ENCODE measurements around the gene RNF220.

Gene RNF220

DNA sequence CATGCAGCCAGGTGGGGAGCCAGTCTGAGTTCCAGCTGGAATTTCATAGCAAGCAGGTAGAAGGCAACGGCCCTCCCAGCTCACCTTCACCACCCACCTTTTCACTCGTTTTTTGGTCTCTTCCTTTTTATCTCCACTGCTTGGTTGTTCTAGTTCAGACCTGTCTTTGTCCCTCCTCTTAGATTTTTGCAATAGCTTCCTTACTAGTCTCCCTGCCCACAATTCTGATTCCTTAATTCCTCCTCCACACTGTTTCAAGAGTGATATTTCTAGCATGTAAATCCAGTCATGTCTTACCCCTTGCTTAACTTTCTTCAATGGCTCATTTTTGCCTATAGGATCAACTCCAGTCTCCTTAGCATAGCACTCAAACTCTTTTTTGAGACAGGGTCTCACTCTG, 149.7 kb downstream of the RNF220 start:
- DNase-seq, result peak in 1 of 2 donors; percentile 7

GRCh38 chr1:44557778-44558177, 152.7 kb downstream of the RNF220 start:
- DNase-seq, result no peak

GRCh38 chr1:44558883-44559282, 153.8 kb downstream of the RNF220 start:
- DNase-seq, result no peak

- no peak for DNase-seq
These were observed 154.3 kb downstream of the RNF220 start for GRCh38 chr1:44559330-44559729.

DNA sequence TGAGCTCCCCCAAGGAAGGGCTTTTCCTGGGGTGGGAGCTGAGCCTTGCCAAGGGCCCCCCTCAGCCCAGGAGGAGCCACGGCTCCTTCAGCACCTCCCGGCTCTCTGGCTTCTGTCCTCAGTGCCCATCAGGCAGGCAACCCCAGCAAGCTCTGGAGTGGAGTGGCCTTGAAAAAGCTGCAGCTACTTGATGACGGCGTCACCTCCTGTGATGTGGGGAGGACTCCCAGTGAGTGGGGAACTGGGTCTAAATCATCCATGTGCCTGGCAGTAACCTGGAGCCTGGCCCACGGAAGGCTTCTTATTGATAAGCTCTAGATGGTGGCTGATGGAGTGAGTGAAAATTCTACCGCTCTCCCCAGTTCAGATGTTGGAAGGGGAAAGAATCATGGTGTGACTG, 154.9 kb downstream of the RNF220 start:
- DNase-seq, result no peak

- DNase-seq, result peak; percentile 6 to 31
These were observed 155.6 kb downstream of the RNF220 start for GRCh38 chr1:44560696-44561095.

- no peak for DNase-seq
These were observed 160.2 kb downstream of the RNF220 start for GRCh38 chr1:44565259-44565750.

- DNase-seq, result no peak
These were observed 160.8 kb downstream of the RNF220 start for GRCh38 chr1:44565833-44566232.

GRCh38 chr1:44566281-44567046, 161.4 kb downstream of the RNF220 start:
- no peak for DNase-seq

DNA sequence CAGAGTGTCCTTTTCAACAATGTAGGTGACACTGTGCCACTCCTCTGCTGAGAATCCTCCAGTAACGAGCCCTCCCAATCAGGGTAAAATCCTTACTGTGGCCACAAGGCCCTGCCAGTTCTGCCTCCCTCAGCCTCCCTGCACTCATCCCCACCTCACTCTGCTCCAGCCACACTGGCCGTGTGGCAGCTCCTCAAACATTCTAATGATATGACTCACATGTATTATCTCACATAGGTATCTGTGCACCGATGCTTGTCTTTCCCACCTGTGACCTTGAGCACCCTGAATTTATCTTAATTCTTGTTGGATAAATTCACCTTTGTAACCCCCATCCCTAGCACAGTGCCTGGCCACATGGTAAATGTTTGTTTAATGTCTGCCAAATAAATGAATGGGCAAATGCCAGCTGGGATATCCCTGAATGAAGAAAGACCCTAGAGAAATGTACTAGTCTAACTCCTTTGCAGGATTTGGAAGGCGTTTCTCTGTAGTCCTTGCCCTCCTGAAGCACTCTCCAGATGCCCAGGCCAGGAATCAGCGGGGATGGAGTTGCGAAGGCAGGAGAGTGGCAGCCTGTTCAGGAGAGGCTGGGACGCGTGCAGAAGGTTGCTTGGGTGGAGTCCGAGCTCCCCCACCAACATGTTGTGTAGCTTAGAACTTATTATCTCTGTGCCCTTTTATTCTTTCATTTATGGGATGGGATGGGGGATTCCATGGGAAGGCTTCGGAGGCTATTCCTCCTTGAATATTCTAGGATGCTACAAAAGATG, 163.3 kb downstream of the RNF220 start:
- no peak for DNase-seq

- no peak for DNase-seq
These were observed 164.4 kb downstream of the RNF220 start for GRCh38 chr1:44569491-44569890.

- DNase-seq, result peak; percentile 32 to 43
These were observed 166.9 kb downstream of the RNF220 start for GRCh38 chr1:44571712-44572571.

DNA sequence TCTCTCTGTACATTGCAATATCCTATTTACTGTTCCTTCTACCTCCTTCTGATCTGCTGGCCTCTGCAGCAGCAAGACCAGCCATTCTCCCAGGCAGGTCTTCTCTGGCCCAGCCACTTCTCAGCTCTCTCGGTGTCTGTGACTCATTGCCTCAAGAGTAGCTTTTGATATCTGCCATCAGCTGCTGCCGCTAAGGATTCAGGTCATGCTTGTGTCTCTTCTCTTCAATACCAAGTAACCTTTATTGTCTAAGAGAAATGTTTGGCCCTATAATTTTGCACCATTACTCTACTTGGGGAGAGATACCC, 167.5 kb downstream of the RNF220 start:
- no peak for DNase-seq

- DNase-seq, result no peak
These were observed 170.3 kb downstream of the RNF220 start for GRCh38 chr1:44575396-44575795.

GRCh38 chr1:44576456-44577150, 171.5 kb downstream of the RNF220 start:
- DNase-seq, result no peak

DNA sequence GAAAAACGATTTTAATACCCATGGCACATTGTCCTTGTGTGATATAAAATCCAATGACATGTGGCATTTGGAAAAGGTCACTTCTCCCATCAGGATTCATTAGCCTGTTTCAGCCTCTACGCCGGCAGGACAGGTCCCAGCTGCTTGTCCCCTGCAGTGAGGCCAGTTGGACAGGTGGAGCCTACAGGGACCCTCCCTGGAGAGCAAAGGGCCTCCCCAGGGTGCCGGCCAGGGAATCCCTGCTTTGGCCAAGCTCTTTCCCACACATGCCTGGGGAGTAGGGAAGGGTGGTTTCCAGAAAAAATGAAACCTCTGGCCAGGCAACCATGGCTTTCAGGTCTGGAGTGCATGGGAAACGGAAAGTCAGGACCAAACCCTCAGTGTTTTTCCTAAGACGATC, 176.2 kb downstream of the RNF220 start:
- no peak for DNase-seq

GRCh38 chr1:44584167-44584566, 179.1 kb downstream of the RNF220 start:
- DNase-seq, result no peak

DNA sequence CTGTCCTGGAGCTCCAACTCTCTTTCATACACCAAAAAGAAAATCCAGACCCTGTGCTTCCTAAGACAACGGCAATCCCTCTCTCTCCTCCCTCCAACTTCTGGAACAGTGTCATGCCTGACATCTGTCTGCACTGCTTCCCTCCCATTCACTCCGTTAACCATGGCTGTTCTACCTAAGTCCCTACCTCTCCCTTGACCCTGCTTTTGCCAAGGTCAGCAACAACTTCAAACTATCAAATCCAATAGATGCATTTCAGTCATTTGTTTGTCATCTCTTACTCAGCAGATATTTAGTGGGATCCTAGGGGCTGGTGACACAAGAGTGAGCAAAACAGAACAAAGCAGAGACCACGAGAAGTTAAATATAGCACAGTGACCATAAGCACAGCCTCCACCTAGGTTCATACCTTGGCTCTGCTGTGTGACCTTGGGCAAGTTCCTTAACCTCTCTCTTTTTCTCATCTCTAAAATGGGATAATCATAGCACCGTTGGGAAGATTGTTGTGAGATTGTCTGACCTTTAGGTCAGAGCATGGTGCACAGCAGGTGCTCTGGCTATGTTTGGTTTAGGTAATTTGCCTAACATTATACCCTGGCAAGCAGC, 180.4 kb downstream of the RNF220 start:
- DNase-seq, result no peak

GRCh38 chr1:44587796-44588460, 182.9 kb downstream of the RNF220 start:
- no peak for DNase-seq

DNA sequence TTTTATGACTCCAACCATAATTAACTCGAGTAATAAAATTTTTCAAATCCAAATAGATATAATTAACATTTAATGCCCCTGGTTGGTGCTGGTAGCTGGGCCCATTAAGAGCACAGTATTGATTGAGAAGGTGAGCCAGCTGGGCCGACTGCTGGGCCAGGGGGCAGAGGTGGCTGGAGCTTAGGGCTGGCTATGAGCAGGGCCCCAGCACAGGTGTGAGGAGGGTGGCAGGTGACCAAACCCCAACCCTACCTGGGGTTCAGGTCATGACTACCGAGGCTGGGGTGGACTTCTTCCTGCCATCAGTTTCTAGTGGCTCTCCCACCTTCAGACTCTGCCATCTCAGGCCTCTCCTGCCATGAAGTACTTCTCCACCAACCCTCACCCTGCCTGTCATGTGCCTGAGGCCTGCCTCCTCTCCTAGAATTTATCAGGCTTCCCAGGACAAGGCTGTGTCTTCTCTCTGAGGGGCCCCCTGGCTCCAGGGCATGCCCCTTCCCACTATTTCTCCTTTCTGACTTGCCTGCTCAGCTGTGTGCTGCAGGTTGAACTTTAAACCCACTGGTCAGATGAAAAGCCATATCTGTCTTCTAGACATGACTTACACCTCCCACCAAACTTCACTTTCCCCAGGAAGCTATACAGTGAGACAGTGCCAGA, 183.6 kb downstream of the RNF220 start:
- no peak for DNase-seq

DNA sequence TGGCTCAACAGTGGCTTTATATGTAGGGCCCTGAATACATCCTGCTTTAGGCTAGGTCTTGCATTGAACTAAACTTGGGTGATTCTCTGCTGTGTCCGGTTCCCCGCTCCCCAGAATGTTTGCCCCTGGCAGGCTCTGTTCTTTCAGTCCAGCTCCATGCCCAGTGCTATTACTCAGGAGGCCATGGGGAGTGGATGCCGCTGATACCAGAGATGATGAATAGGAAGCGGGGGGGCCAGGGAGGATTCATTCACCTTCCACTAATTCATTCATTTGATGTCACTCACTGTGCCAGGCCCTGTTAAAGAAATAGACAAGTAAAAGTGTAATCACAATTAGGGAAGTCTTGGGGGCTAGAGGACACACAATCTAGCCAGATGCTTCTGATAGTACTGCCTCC, 185.4 kb downstream of the RNF220 start:
- no peak for DNase-seq
